BJ (cell line): ENCODE measurements around the gene NCAPG. TPM values are rescaled to one million over a fixed set of nuclear protein-coding genes. Genes with fewer than 3 reads are reported as not detected.
"Not testable (repeated sequence)": the region's sequence is repeated elsewhere in the genome, so short reads cannot be mapped to it uniquely, and the experiment has no call there.

Experiments
- CTCF ChIA-PET: fragments of 350-600 bp; formaldehyde crosslinking; extraction: SDS; loops from one replicate; lab custom pipeline; 2021; ENCODE audit warnings: antibody characterized with exemption, inconsistent platforms; lab: Yijun Ruan, JAX
- POLR2A ChIA-PET: fragments of 300-600 bp; sonication (Branson Sonifier 250); formaldehyde crosslinking; extraction: SDS; loops from one replicate; lab custom pipeline; 2021; ENCODE audit warnings: antibody characterized with exemption; lab: Charles Lee
- DNase-seq: peaks from one replicate; pipeline ENCODE4 v3.0.0-alpha.2; 2011; ENCODE audit warnings: low read depth
- H3K27me3 ChIP-seq: 2 replicates; pipeline ENCODE4 v1.6.0; 2011; ENCODE audit warnings: low read length; ENCODE audit not compliant: control insufficient read depth, insufficient read depth
- H3K36me3 ChIP-seq: 2 replicates; pipeline ENCODE4 v1.5.1; 2011; ENCODE audit warnings: low read length; ENCODE audit not compliant: control insufficient read depth, insufficient read depth
- H3K4me3 ChIP-seq: 2 replicates; pipeline ENCODE4 v1.5.1; 2011; ENCODE audit warnings: low read depth, mild to moderate bottlenecking, control low read depth, low read length
- CTCF ChIP-seq: IDR thresholded peaks from 2 replicates; pipeline ENCODE4 v1.5.1; 2011; ENCODE audit warnings: low read depth, mild to moderate bottlenecking, control low read depth, inconsistent platforms, low read length, moderate library complexity; ENCODE audit not compliant: insufficient read depth
- polyA plus RNA-seq: library from polyadenylated mRNA; depleted of rRNA; stranded (reverse); fragments of >200 nt; gene quantifications from 2 replicates; pipeline ENCODE4 v1.2.3, GENCODE V29; 2011

The NCAPG gene
- polyA plus RNA-seq, 1 experiment, result 7.8 TPM

GRCh38 chr4:17817027-17817426 is 6.2 kb downstream of the NCAPG start:
- TF ChIP-seq CTCF, result peak; percentile 65

GRCh38 chr4:17823871-17824669 is 13.3 kb downstream of the NCAPG start:
- Histone ChIP-seq H3K4me3 (no peak overlapping the region), H3K27me3 (no peaks in the 10 kb centered on the region), H3K36me3 (no peaks in the 10 kb centered on the region)
- TF ChIP-seq CTCF, result no peak
- CTCF ChIA-PET, result no interaction called here
- POLR2A ChIA-PET, result no interaction called here
- DNase-seq, result no peak

More at GRCh38 chr4:17817027-17817426, 6.2 kb downstream of the NCAPG start:
- H3K4me3 ChIP-seq, result no peak overlapping the region
- CTCF ChIA-PET, result interaction anchor here (0.5 to 3.1 kb wide), 20 partner anchors 9 to 778 kb away, joined by 3 to 19 read pairs (median 4); partner anchors contain the start of genes LCORL and MED28
- H3K27me3 ChIP-seq, result no peaks in the 10 kb centered on the region
- H3K36me3 ChIP-seq, result no peaks in the 10 kb centered on the region
- POLR2A ChIA-PET, result interaction anchor here (0.6 kb wide), 1 partner anchor 1645 kb away, joined by 3 read pairs; no protein-coding TSS in a partner anchor
- DNase-seq, result peak; percentile 37

- ChIA-PET POLR2A (no interaction called here), CTCF (no interaction called here)
- Histone ChIP-seq H3K27me3 (no peaks in the 10 kb centered on the region), H3K4me3 (no peak overlapping the region), H3K36me3 (no peaks in the 10 kb centered on the region)
- no peak for DNase-seq
- TF ChIP-seq CTCF, result no peak
These were observed 35.5 kb downstream of the NCAPG start for GRCh38 chr4:17846266-17846665.

GRCh38 chr4:17850295-17850694 is 39.5 kb downstream of the NCAPG start:
- DNase-seq, H3K36me3 ChIP-seq, CTCF ChIA-PET, H3K27me3 ChIP-seq, H3K4me3 ChIP-seq, POLR2A ChIA-PET: not testable (repeated sequence)

GRCh38 chr4:17851959-17852358 is 41.2 kb downstream of the NCAPG start:
- no peaks in the 10 kb centered on the region for H3K27me3 ChIP-seq
- POLR2A ChIA-PET, result no interaction called here
- TF ChIP-seq CTCF, result no peak
- H3K4me3 ChIP-seq, result no peak overlapping the region
- no peak for DNase-seq
- H3K36me3 ChIP-seq, result no peaks in the 10 kb centered on the region
- CTCF ChIA-PET, result interaction anchor here (0.7 kb wide), 1 partner anchor 331 kb away, joined by 3 read pairs; no protein-coding TSS in a partner anchor
